Cerebellar cortex (tissue), 1 donor: ENCODE measurements around the gene TJP2.
"Not testable (repeated sequence)": the region's sequence is repeated elsewhere in the genome, so short reads cannot be mapped to it uniquely, and the experiment has no call there.

Experiments used
- DNase-seq: peaks from one replicate; pipeline ENCODE4 v3.0.0-alpha.2; 2015; ENCODE audit warnings: low spot score

The TJP2 gene

GRCh38 chr9:69292078-69292477, 118.0 kb downstream of the TJP2 start:
- DNase-seq, result no peak

- DNase-seq, result no peak
Measured at GRCh38 chr9:69293156-69293555, 119.1 kb downstream of the TJP2 start.

GRCh38 chr9:69295872-69296552, 121.9 kb downstream of the TJP2 start:
- no peak for DNase-seq

- no peak for DNase-seq
Measured at GRCh38 chr9:69297300-69297980, 123.4 kb downstream of the TJP2 start.

GRCh38 chr9:69299315-69299714, 125.2 kb downstream of the TJP2 start:
- DNase-seq, result no peak

GRCh38 chr9:69299826-69300225, 125.7 kb downstream of the TJP2 start:
- DNase-seq, result no peak

- no peak for DNase-seq
Measured at GRCh38 chr9:69303331-69303730, 129.3 kb downstream of the TJP2 start.

GRCh38 chr9:69306895-69307445, 132.9 kb downstream of the TJP2 start:
- not testable (repeated sequence) for DNase-seq

GRCh38 chr9:69307446-69308205, 133.5 kb downstream of the TJP2 start:
- no peak for DNase-seq

GRCh38 chr9:69308206-69308931, 134.3 kb downstream of the TJP2 start:
- DNase-seq, result no peak

- DNase-seq, result no peak
Measured at GRCh38 chr9:69313175-69313574, 139.1 kb downstream of the TJP2 start.

GRCh38 chr9:69314547-69314946, 140.5 kb downstream of the TJP2 start:
- no peak for DNase-seq

- no peak for DNase-seq
Measured at GRCh38 chr9:69317081-69317480, 143.0 kb downstream of the TJP2 start.

- DNase-seq, result no peak
Measured at GRCh38 chr9:69317894-69318293, 143.8 kb downstream of the TJP2 start.

- DNase-seq, result no peak
Measured at GRCh38 chr9:69319324-69320025, 145.4 kb downstream of the TJP2 start.

GRCh38 chr9:69322256-69322655, 148.2 kb downstream of the TJP2 start:
- no peak for DNase-seq

GRCh38 chr9:69323861-69324260, 149.8 kb downstream of the TJP2 start:
- DNase-seq, result no peak
